CD14-positive monocyte (primary cell): ENCODE results near the gene QRICH2. TPM values are rescaled to one million over a fixed set of nuclear protein-coding genes. Genes with fewer than 3 reads are reported as not detected.

Source experiments
- DNase-seq, 3 donors: peaks; one replicate each; pipeline ENCODE4 v3.0.0-alpha.2; 2011 to 2022
- H2AFZ ChIP-seq: 2 replicates; pipeline ENCODE4 v1.6.0; 2012; ENCODE audit warnings: mild to moderate bottlenecking, low read depth, low read length, inconsistent platforms; ENCODE audit not compliant: insufficient read depth, poor library complexity, severe bottlenecking
- H3K27ac ChIP-seq, 2 donors: 1 replicate in 1 of 2; 2 replicates in 1 of 2; pipeline ENCODE4 v1.5.1; 2012 to 2013; ENCODE audit warnings: low read length in 2 of 2, control low read depth in 1 of 2, inconsistent platforms in 1 of 2, low read depth in 1 of 2, mild to moderate bottlenecking in 1 of 2
- H3K27me3 ChIP-seq, 2 donors: one replicate each; pipeline versions ENCODE4 v1.6.0 to v1.6.1; 2011 to 2013; ENCODE audit warnings: low read length in 2 of 2; ENCODE audit not compliant: control insufficient read depth in 2 of 2, insufficient read depth in 2 of 2
- H3K36me3 ChIP-seq, 2 donors: replicated peaks in 1 of 2; 1 replicate in 1 of 2; 2 replicates in 1 of 2; pipeline versions ENCODE4 v1.5.1 to v1.6.1; 2012 to 2013; ENCODE audit warnings: low read length in 2 of 2, control low read depth in 1 of 2, inconsistent platforms in 1 of 2, mild to moderate bottlenecking in 1 of 2; ENCODE audit not compliant: insufficient read depth in 2 of 2, control insufficient read depth in 1 of 2
- H3K4me1 ChIP-seq, 2 donors: 1 replicate in 1 of 2; 2 replicates in 1 of 2; pipeline versions ENCODE4 v1.5.1 to v1.6.1; 2012 to 2013; ENCODE audit warnings: low read length in 2 of 2, control low read depth in 1 of 2, inconsistent platforms in 1 of 2, mild to moderate bottlenecking in 1 of 2, moderate library complexity in 1 of 2; ENCODE audit not compliant: insufficient read depth in 2 of 2, control insufficient read depth in 1 of 2
- H3K4me2 ChIP-seq: replicated peaks from 2 replicates; pipeline ENCODE3; 2012; ENCODE audit warnings: low read length, moderate library complexity, mild to moderate bottlenecking; ENCODE audit not compliant: poor library complexity, severe bottlenecking; ENCODE audit errors: extremely low read depth
- H3K4me3 ChIP-seq, 3 experiments: fragments of 200-600 bp in 1 of 3; sonication (generic) in 1 of 3; replicated peaks in 1 of 3; 1 replicate in 2 of 3; 2 replicates in 1 of 3; pipeline ENCODE4 v1.5.1; 2011 to 2013; ENCODE audit warnings: low read length in 3 of 3, mild to moderate bottlenecking in 3 of 3, control low read depth in 2 of 3, low read depth in 2 of 3, inconsistent platforms in 1 of 3, moderate library complexity in 1 of 3
- H3K79me2 ChIP-seq: 2 replicates; pipeline ENCODE4 v1.6.0; 2012; ENCODE audit warnings: mild to moderate bottlenecking, control low read depth, inconsistent platforms, low read length, moderate library complexity; ENCODE audit not compliant: insufficient read depth
- H3K9ac ChIP-seq: 2 replicates; pipeline ENCODE4 v1.6.0; 2017; ENCODE audit warnings: low read length, mild to moderate bottlenecking; ENCODE audit not compliant: insufficient read depth, poor library complexity, severe bottlenecking
- H3K9me3 ChIP-seq, 2 donors: replicated peaks in 1 of 2; 1 replicate in 1 of 2; 2 replicates in 1 of 2; pipeline versions ENCODE4 v1.5.1 to v1.6.1; 2012 to 2013; ENCODE audit warnings: low read length in 2 of 2, control low read depth in 1 of 2; ENCODE audit not compliant: control insufficient read depth in 1 of 2, insufficient read depth in 1 of 2
- H4K20me1 ChIP-seq: 2 replicates; pipeline ENCODE4 v1.6.0; 2012; ENCODE audit warnings: mild to moderate bottlenecking, low read length, control low read depth, moderate library complexity; ENCODE audit not compliant: insufficient read depth
- H3K27ac Mint-ChIP-seq, 7 donors: one replicate each; pipeline ENCODE4 v1.8.0; 2020; ENCODE audit warnings: mild to moderate bottlenecking in 7 of 7, mixed read lengths in 7 of 7, moderate library complexity in 6 of 7, inconsistent platforms in 2 of 7
- H3K27me3 Mint-ChIP-seq, 3 donors: one replicate each; pipeline ENCODE4 v1.8.0; 2021 to 2022; ENCODE audit warnings: low read depth in 3 of 3, mild to moderate bottlenecking in 3 of 3, mixed read lengths in 3 of 3, moderate library complexity in 3 of 3, inconsistent platforms in 1 of 3
- H3K36me3 Mint-ChIP-seq, 2 donors: one replicate each; pipeline ENCODE4 v1.8.0; 2020; ENCODE audit warnings: mixed read lengths in 2 of 2, inconsistent platforms in 1 of 2, mild to moderate bottlenecking in 1 of 2
- H3K4me1 Mint-ChIP-seq: one replicate; pipeline ENCODE4 v1.8.0; 2020; ENCODE audit warnings: mild to moderate bottlenecking, mixed read lengths
- H3K4me3 Mint-ChIP-seq, 2 donors: one replicate each; pipeline ENCODE4 v1.8.0; 2020; ENCODE audit warnings: mild to moderate bottlenecking in 2 of 2, mixed read lengths in 2 of 2, moderate library complexity in 1 of 2
- H3K9me3 Mint-ChIP-seq, 7 donors: one replicate each; pipeline ENCODE4 v1.8.0; 2020 to 2022; ENCODE audit warnings: mixed read lengths in 7 of 7, mild to moderate bottlenecking in 6 of 7, moderate library complexity in 6 of 7, inconsistent platforms in 2 of 7
- CTCF ChIP-seq: fragments of 200-600 bp; IDR thresholded peaks from one replicate; pipeline ENCODE4 v1.8.0; 2022; ENCODE audit warnings: antibody characterized with exemption, mild to moderate bottlenecking
- WGBS: methylation state at CpG from one replicate; pipeline ENCODE4 v1.1.5; 2013; ENCODE audit warnings: missing lambda C conversion rate; ENCODE audit not compliant: insufficient coverage; 5-methylcytosine and 5-hydroxymethylcytosine counted together
- intact Hi-C, 2 donors: fragments of 100-400 bp; cut with micrococcal nuclease; formaldehyde crosslinking; loops; one replicate each; pipeline versions ENCODE4 v1.15.0 to v1.15.1; 2023
- polyA plus RNA-seq, 3 donors: library from polyadenylated mRNA; depleted of rRNA in 1 of 3; unstranded in 2 of 3; stranded (reverse) in 1 of 3; fragments of 300-500 nt in 2 of 3; fragments of >200 nt in 1 of 3; fragmentation: Illumina TruSeq in 2 of 3; gene quantifications; 1 replicate in 2 of 3; 2 replicates in 1 of 3; pipeline ENCODE4 v1.2.3, GENCODE V29; 2012 to 2021

QRICH2 gene
- polyA plus RNA-seq, 3 donors: 0.04 to 1.9 TPM; not detected in 1

DNA sequence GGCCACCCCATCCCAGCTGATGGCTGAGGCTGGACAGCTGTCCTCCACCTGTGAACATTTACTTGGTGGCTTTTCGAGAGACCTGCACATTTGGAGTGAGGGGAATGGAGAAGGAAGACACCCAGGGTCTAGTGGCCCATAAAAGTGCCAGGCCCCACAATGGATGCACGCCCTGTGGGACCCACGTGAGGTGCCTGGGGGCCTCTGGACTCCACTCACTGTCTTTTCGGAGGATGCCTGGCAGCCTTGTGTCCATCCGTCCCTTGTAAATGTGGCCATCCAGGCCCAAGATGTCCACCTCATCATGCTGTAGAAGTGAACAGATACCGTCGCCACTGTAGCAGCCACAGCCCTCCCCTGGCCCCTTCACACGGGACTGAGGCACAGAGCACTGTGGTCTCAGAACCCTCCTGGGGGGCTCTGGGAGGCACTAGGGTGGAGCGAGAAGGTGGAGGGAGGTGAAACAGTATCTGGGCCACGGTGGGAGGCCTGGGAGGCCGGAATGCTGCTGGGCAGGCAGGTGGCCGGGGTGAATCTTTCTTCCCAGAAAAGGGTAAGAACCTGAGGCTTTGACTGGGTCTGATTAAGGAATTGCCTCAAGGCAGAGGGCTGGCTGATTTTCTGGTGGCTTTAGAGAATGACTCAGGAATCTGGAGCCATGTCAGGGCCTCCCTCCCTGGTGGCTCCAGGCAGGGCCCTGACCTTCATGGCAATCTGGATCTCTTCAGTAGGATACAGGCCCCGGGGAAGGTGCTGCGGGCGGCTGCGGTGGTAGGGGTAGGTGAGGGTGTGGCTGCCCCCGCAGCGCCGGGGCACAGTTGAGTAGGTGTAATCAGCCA, 31.4 kb downstream of the QRICH2 start:
- no peak overlapping the region for H3K9ac ChIP-seq
- intact Hi-C loops: loop anchor here in 1 of 2 donors (5.0 to 10.0 kb wide), 2 partner anchors 34 to 52 kb away; partner anchors contain the start of gene RNF157
- H3K27me3 Mint-ChIP-seq: peaks cover 0 to 5% (median 4%) of the 10 kb centered on the region in 3 donors
- 97% methylated on average over 16 of the region's 19 CpGs for WGBS
- H4K20me1 ChIP-seq: no peaks in the 10 kb centered on the region
- H3K4me1 ChIP-seq: peaks cover 24 to 26% of the 10 kb centered on the region in 2 donors
- no peak for TF ChIP-seq CTCF
- no peaks in the 10 kb centered on the region for H3K9me3 ChIP-seq
- no peaks in the 10 kb centered on the region for H3K36me3 Mint-ChIP-seq
- H3K27ac Mint-ChIP-seq: peak overlapping the region in 3 of 7 donors; percentile 42 to 50 (median 50)
- H3K4me3 Mint-ChIP-seq: peak overlapping the region in 1 of 2 donors; percentile 47
- no peaks in the 10 kb centered on the region for H3K36me3 ChIP-seq
- H2AFZ ChIP-seq: no peak overlapping the region
- peaks cover 15% of the 10 kb centered on the region for H3K4me1 Mint-ChIP-seq
- H3K9me3 Mint-ChIP-seq: no peaks in the 10 kb centered on the region
- no peak overlapping the region for H3K4me2 ChIP-seq
- no peak overlapping the region for H3K27ac ChIP-seq
- no peaks in the 10 kb centered on the region for H3K79me2 ChIP-seq
- DNase-seq: peak in 1 of 3 donors; percentile 10
- no peak overlapping the region for H3K4me3 ChIP-seq
- H3K27me3 ChIP-seq: no peaks in the 10 kb centered on the region

- H3K4me3 Mint-ChIP-seq: peak overlapping the region in 1 of 2 donors; percentile 47
- H3K4me2 ChIP-seq: no peak overlapping the region
- H3K27me3 ChIP-seq: no peaks in the 10 kb centered on the region
- no peak overlapping the region for H3K9ac ChIP-seq
- no peak overlapping the region for H2AFZ ChIP-seq
- peaks cover 0 to 5% (median 4%) of the 10 kb centered on the region in 3 donors for H3K27me3 Mint-ChIP-seq
- no peak for TF ChIP-seq CTCF
- H3K79me2 ChIP-seq: peaks cover 3% of the 10 kb centered on the region
- no peaks in the 10 kb centered on the region for H3K9me3 Mint-ChIP-seq
- H3K4me3 ChIP-seq: no peak overlapping the region
- peaks cover 30 to 32% of the 10 kb centered on the region in 2 donors for H3K4me1 ChIP-seq
- WGBS: 59% methylated on average over 7 of the region's 11 CpGs
- H3K4me1 Mint-ChIP-seq: peaks cover 22% of the 10 kb centered on the region
- H3K36me3 Mint-ChIP-seq: peaks cover under 1 to 3% of the 10 kb centered on the region in 2 donors
- intact Hi-C loops: loop anchor here in 1 of 2 donors (5.0 to 10.0 kb wide), 2 partner anchors 34 to 51 kb away; partner anchors contain the start of gene RNF157
- peak overlapping the region in 2 of 7 donors; percentile 6 to 50 for H3K27ac Mint-ChIP-seq
- no peaks in the 10 kb centered on the region for H3K9me3 ChIP-seq
- no peak overlapping the region for H3K27ac ChIP-seq
- no peaks in the 10 kb centered on the region for H3K36me3 ChIP-seq
- DNase-seq: peak in 1 of 3 donors; percentile 14
- H4K20me1 ChIP-seq: peaks cover 5% of the 10 kb centered on the region
Observed at GRCh38 chr17:76276069-76276431, 32.0 kb downstream of the QRICH2 start.
